Endodermal cell (in vitro differentiated cells): ENCODE measurements around the gene HLTF. TPM values are rescaled to one million over a fixed set of nuclear protein-coding genes. Genes with fewer than 3 reads are reported as not detected.

Experiments used
- DNase-seq: peaks from one replicate; pipeline ENCODE4 v3.0.0-alpha.2; 2017
- H3K27ac ChIP-seq: 2 replicates; pipeline ENCODE4 v1.5.1; 2013; ENCODE audit warnings: mild to moderate bottlenecking, low read depth, low read length, moderate library complexity
- H3K27me3 ChIP-seq: 2 replicates; pipeline ENCODE4 v1.6.1; 2013; ENCODE audit warnings: mild to moderate bottlenecking, low read length, moderate library complexity; ENCODE audit not compliant: insufficient read depth, control insufficient read depth, poor library complexity, severe bottlenecking
- H3K36me3 ChIP-seq: 2 replicates; pipeline ENCODE4 v1.7.0; 2013; ENCODE audit warnings: mild to moderate bottlenecking, low read length, moderate library complexity; ENCODE audit not compliant: control insufficient read depth, insufficient read depth
- H3K4me1 ChIP-seq: one replicate; pipeline ENCODE4 v1.7.0; 2013; ENCODE audit warnings: low read length; ENCODE audit not compliant: control insufficient read depth, insufficient read depth
- H3K4me3 ChIP-seq: 2 replicates; pipeline ENCODE4 v1.5.1; 2013; ENCODE audit warnings: mild to moderate bottlenecking, low read length, moderate library complexity
- H3K9ac ChIP-seq: 2 replicates; pipeline ENCODE4 v1.6.1; 2013; ENCODE audit warnings: mild to moderate bottlenecking, low read length, moderate library complexity; ENCODE audit not compliant: poor library complexity, severe bottlenecking; ENCODE audit errors: extremely low read depth
- H3K9me3 ChIP-seq: 2 replicates; pipeline ENCODE4 v1.6.1; 2013; ENCODE audit warnings: mild to moderate bottlenecking, low read length, moderate library complexity; ENCODE audit not compliant: control insufficient read depth
- H3K27ac Mint-ChIP-seq: 2 replicates; pipeline ENCODE4 v1.8.0; 2020; ENCODE audit warnings: mixed read lengths
- H3K27me3 Mint-ChIP-seq: 2 replicates; pipeline ENCODE4 v1.8.0; 2021; ENCODE audit warnings: mild to moderate bottlenecking, mixed read lengths; ENCODE audit not compliant: insufficient read depth
- H3K36me3 Mint-ChIP-seq: 2 replicates; pipeline ENCODE4 v1.8.0; 2020; ENCODE audit warnings: low read depth, mixed read lengths
- H3K4me1 Mint-ChIP-seq: 2 replicates; pipeline ENCODE4 v1.8.0; 2020; ENCODE audit warnings: mixed read lengths
- H3K4me3 Mint-ChIP-seq: 2 replicates; pipeline ENCODE4 v1.8.0; 2020; ENCODE audit warnings: mild to moderate bottlenecking, moderate library complexity, mixed read lengths
- H3K9me3 Mint-ChIP-seq: 2 replicates; pipeline ENCODE4 v1.8.0; 2020; ENCODE audit warnings: mild to moderate bottlenecking, mixed read lengths
- WGBS, 2 experiments: methylation state at CpG; one replicate each; pipeline versions ENCODE4 v1.1.5 to v1.1.7; 2013; ENCODE audit warnings: missing lambda C conversion rate in 2 of 2, mixed read lengths in 1 of 2; ENCODE audit not compliant: insufficient coverage in 1 of 2, insufficient read length in 1 of 2; 5-methylcytosine and 5-hydroxymethylcytosine counted together
- total RNA-seq, 2 donors: library from RNA; stranded (reverse); fragmentation: NEBNext Ultra II Directional in 1 of 2; extraction: Animal tissue kit (Norgen Biotek cat#: 25700) in 1 of 2; gene quantifications; 2 replicates in 1 of 2; 3 replicates in 1 of 2; pipeline ENCODE4 v1.2.1, GENCODE V29; 2021
- TF ChIP-seq, protein P1 (sequence below): fragments of 200-600 bp; sonication (generic); conservative IDR thresholded peaks from 2 replicates; pipeline ENCODE4 v1.5.0; 2021; ENCODE audit warnings: antibody characterized with exemption, mild to moderate bottlenecking

The HLTF gene
- total RNA-seq, 2 donors from 2014 or later = 61.2 to 75.7 TPM

DNA sequence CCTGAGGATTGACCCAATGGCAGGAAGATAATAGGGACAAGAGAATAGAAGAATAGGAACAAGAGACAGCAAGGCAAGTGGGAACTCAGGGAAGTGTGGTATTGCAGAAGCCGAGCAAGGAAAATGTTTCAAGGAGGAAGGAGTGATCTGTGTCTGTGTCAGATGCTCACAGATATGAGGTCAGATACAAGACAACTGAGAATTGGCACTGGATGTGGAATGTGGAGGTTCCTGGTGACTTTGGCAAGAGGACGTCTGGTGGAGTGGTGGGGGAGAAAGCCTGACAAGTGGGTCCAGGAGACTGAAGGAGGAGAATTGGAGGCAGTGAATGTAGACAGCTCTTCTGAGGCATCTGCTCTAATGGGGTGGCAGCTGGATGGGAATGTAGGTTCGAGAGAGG lies 70.9 kb downstream of the HLTF start:
- Mint-ChIP-seq H3K27me3 (no peaks in the 10 kb centered on the region), H3K27ac (no peak overlapping the region), H3K36me3 (peaks cover 30% of the 10 kb centered on the region), H3K4me1 (no peaks in the 10 kb centered on the region), H3K4me3 (no peak overlapping the region), H3K9me3 (no peaks in the 10 kb centered on the region)
- Histone ChIP-seq H3K27me3 (no peaks in the 10 kb centered on the region), H3K9me3 (no peaks in the 10 kb centered on the region), H3K9ac (no peak overlapping the region), H3K36me3 (no peaks in the 10 kb centered on the region), H3K27ac (no peak overlapping the region), H3K4me3 (no peak overlapping the region), H3K4me1 (no peaks in the 10 kb centered on the region)
- DNase-seq = no peak
- 78 to 96% methylated on average over 2 to 3 of the region's 3 CpGs for WGBS, 2 experiments
- TF ChIP-seq, protein P1, sequence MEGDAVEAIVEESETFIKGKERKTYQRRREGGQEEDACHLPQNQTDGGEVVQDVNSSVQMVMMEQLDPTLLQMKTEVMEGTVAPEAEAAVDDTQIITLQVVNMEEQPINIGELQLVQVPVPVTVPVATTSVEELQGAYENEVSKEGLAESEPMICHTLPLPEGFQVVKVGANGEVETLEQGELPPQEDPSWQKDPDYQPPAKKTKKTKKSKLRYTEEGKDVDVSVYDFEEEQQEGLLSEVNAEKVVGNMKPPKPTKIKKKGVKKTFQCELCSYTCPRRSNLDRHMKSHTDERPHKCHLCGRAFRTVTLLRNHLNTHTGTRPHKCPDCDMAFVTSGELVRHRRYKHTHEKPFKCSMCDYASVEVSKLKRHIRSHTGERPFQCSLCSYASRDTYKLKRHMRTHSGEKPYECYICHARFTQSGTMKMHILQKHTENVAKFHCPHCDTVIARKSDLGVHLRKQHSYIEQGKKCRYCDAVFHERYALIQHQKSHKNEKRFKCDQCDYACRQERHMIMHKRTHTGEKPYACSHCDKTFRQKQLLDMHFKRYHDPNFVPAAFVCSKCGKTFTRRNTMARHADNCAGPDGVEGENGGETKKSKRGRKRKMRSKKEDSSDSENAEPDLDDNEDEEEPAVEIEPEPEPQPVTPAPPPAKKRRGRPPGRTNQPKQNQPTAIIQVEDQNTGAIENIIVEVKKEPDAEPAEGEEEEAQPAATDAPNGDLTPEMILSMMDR = no peak

DNA sequence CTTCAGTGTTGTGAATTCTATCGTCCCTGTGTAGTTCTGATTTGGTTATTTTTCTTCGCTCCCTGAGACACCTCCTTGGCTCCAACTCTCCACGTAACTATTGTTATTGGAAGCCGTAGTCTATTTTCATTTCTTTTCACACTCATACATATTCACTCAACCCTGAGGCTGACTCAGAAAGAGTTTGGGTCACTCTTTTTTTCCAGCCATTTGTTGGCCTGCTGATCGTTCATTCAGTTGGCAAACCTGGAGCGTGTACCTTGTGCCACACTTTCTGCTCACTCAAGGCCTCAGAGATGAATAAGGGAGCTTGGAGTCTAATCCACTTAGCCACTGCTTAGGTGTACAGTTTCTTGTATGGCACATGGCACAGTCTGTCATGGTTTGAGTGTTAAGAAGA lies 72.6 kb downstream of the HLTF start:
- Mint-ChIP-seq H3K9me3 (no peaks in the 10 kb centered on the region), H3K27ac (no peak overlapping the region), H3K4me3 (no peak overlapping the region), H3K4me1 (peaks cover 4% of the 10 kb centered on the region), H3K36me3 (peaks cover 39% of the 10 kb centered on the region), H3K27me3 (no peaks in the 10 kb centered on the region)
- no peak overlapping the region for H3K4me3 ChIP-seq
- H3K9ac ChIP-seq = no peak overlapping the region
- no peaks in the 10 kb centered on the region for H3K27me3 ChIP-seq
- no peak overlapping the region for H3K27ac ChIP-seq
- no peaks in the 10 kb centered on the region for H3K4me1 ChIP-seq
- TF ChIP-seq, protein P1 = no peak
- no peak for DNase-seq
- H3K36me3 ChIP-seq = peaks cover 9% of the 10 kb centered on the region
- 91 to 93% methylated on average over 4 to 6 of the region's 6 CpGs for WGBS, 2 experiments
- H3K9me3 ChIP-seq = no peaks in the 10 kb centered on the region

DNA sequence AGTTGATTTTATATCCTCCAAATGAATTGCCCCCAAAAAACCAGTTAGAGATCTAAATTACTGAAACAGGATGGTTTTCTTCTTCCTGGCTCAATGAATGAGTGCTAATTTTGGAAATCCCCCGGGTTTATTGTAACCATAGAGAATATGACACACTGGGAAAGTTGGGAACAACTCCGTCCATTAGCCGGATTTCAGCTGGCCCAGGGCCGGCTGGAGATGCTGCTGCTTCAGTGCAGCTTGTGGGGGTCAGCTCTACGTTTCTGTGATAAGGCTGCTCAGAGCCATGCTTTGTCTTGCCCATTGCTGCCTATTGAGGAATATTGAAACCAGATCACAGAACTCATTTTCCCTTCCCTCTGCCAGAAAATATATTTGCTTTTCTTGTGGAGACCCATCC lies 74.7 kb downstream of the HLTF start:
- Histone ChIP-seq H3K27me3 (no peaks in the 10 kb centered on the region), H3K9ac (no peak overlapping the region), H3K36me3 (peaks cover 9% of the 10 kb centered on the region), H3K27ac (no peak overlapping the region), H3K4me3 (no peak overlapping the region), H3K4me1 (no peaks in the 10 kb centered on the region), H3K9me3 (no peaks in the 10 kb centered on the region)
- Mint-ChIP-seq H3K4me3 (no peak overlapping the region), H3K4me1 (peaks cover 4% of the 10 kb centered on the region), H3K36me3 (peaks cover 41% of the 10 kb centered on the region), H3K9me3 (no peaks in the 10 kb centered on the region), H3K27ac (no peak overlapping the region), H3K27me3 (no peaks in the 10 kb centered on the region)
- 91 to 95% methylated on average over 3 to 5 of the region's 5 CpGs for WGBS, 2 experiments
- TF ChIP-seq, protein P1 = no peak
- no peak for DNase-seq
